ENCODE data around the gene TWSG1. TPM values are rescaled to one million over a fixed set of nuclear protein-coding genes. Genes with fewer than 3 reads are reported as not detected.

Gene TWSG1
- total and polyA plus RNA-seq, 12 donors: 10.1 to 33.5 (median 23.3) TPM

- H3K4me3 ChIP-seq: no peak overlapping the region
- H3K27ac ChIP-seq: no peak overlapping the region
- no peaks in the 10 kb centered on the region for H3K4me1 ChIP-seq (replicated peaks in 1 of 2)
- no peaks in the 10 kb centered on the region for H3K9me3 ChIP-seq (replicated peaks in 1 of 3)
- no peaks in the 10 kb centered on the region for H3K27me3 ChIP-seq
- no peak for DNase-seq
- H3K36me3 ChIP-seq (replicated peaks in 1 of 2): no peaks in the 10 kb centered on the region
- intact Hi-C loops (cut with DNase I): no loop called here
- TF ChIP-seq CTCF (IDR thresholded peaks at IDR 0.05): no peak
- no peak for TF ChIP-seq POLR2A (IDR thresholded peaks at IDR 0.05)
- 57 to 67% (median 60%) methylated on average over 5 of the region's 5 CpGs for WGBS, 4 donors
These were observed 101.8 kb downstream of the TWSG1 start for GRCh38 chr18:9436206-9436929.

GRCh38 chr18:9437021-9437437, 102.5 kb downstream of the TWSG1 start:
- DNase-seq: no peak

GRCh38 chr18:9437672-9438071, 103.1 kb downstream of the TWSG1 start:
- intact Hi-C loops (cut with DNase I): no loop called here
- DNase-seq: no peak
- Histone ChIP-seq H3K36me3 (replicated peaks in 1 of 2) (no peaks in the 10 kb centered on the region), H3K27me3 (no peaks in the 10 kb centered on the region), H3K4me3 (no peak overlapping the region), H3K4me1 (replicated peaks in 1 of 2) (no peaks in the 10 kb centered on the region), H3K27ac (no peak overlapping the region), H3K9me3 (replicated peaks in 1 of 3) (no peaks in the 10 kb centered on the region)
- TF ChIP-seq POLR2A (IDR thresholded peaks at IDR 0.05): no peak
- WGBS, 4 donors: 93 to 97% (median 95%) methylated on average over 4 of the region's 4 CpGs

More at GRCh38 chr18:9437021-9437437, 102.5 kb downstream of the TWSG1 start:
- TF ChIP-seq CTCF (IDR thresholded peaks at IDR 0.05) (no peak), POLR2A (IDR thresholded peaks at IDR 0.05) (no peak)
- WGBS, 4 donors: 54 to 78% (median 66%) methylated on average over 5 of the region's 5 CpGs
- Histone ChIP-seq H3K27me3 (no peaks in the 10 kb centered on the region), H3K4me1 (replicated peaks in 1 of 2) (no peaks in the 10 kb centered on the region), H3K9me3 (replicated peaks in 1 of 3) (no peaks in the 10 kb centered on the region), H3K27ac (no peak overlapping the region), H3K36me3 (replicated peaks in 1 of 2) (no peaks in the 10 kb centered on the region), H3K4me3 (no peak overlapping the region)
- intact Hi-C loops (cut with DNase I): no loop called here

- no peak for DNase-seq
- H3K4me1 ChIP-seq (replicated peaks in 1 of 2): no peaks in the 10 kb centered on the region
- WGBS, 4 donors: 89 to 95% (median 92%) methylated on average over 3 of the region's 3 CpGs
- H3K9me3 ChIP-seq (replicated peaks in 1 of 3): no peaks in the 10 kb centered on the region
- intact Hi-C loops (cut with DNase I): no loop called here
- TF ChIP-seq CTCF (IDR thresholded peaks at IDR 0.05) (no peak), POLR2A (IDR thresholded peaks at IDR 0.05) (no peak)
- no peak overlapping the region for H3K4me3 ChIP-seq
- no peaks in the 10 kb centered on the region for H3K27me3 ChIP-seq
- H3K36me3 ChIP-seq (replicated peaks in 1 of 2): no peaks in the 10 kb centered on the region
- no peak overlapping the region for H3K27ac ChIP-seq
These were observed 106.5 kb downstream of the TWSG1 start for GRCh38 chr18:9441061-9441460.

- no peaks in the 10 kb centered on the region for H3K4me1 ChIP-seq (replicated peaks in 1 of 2)
- no peak overlapping the region for H3K4me3 ChIP-seq
- no peaks in the 10 kb centered on the region for H3K27me3 ChIP-seq
- TF ChIP-seq POLR2A (IDR thresholded peaks at IDR 0.05): no peak
- no peak for TF ChIP-seq CTCF (IDR thresholded peaks at IDR 0.05)
- no peaks in the 10 kb centered on the region for H3K9me3 ChIP-seq (replicated peaks in 1 of 3)
- H3K36me3 ChIP-seq (replicated peaks in 1 of 2): no peaks in the 10 kb centered on the region
- no peak overlapping the region for H3K27ac ChIP-seq
- intact Hi-C loops (cut with DNase I): no loop called here
- 86 to 95% (median 88%) methylated on average over 3 of the region's 3 CpGs for WGBS, 4 donors
- DNase-seq: no peak
These were observed 110.0 kb downstream of the TWSG1 start for GRCh38 chr18:9444549-9444948.

All from adrenal gland (tissue), 12 donors.